HEK293 (cell line): ENCODE results near the gene IL34.

Experiments used
- CTCF ChIA-PET: fragments of 350-600 bp; formaldehyde crosslinking; extraction: SDS; loops from one replicate; lab custom pipeline; 2021; ENCODE audit warnings: antibody characterized with exemption; lab: Yijun Ruan, JAX
- POLR2A ChIA-PET: fragments of 300-600 bp; formaldehyde crosslinking; extraction: SDS; loops from one replicate; lab custom pipeline; 2020; ENCODE audit warnings: antibody characterized with exemption, inconsistent platforms; lab: Yijun Ruan, JAX
- H3K27ac ChIP-seq: fragments of 200-500 bp; sonication (Bioruptor generic); 2 replicates; pipeline ENCODE4 v1.5.1; 2014; ENCODE audit warnings: low read depth, low read length, control low read depth, inconsistent platforms; ENCODE audit errors: extremely low read depth
- H3K36me3 ChIP-seq, 2 experiments: fragments of 200-500 bp in 1 of 2; sonication (Bioruptor generic) in 1 of 2; 1 replicate in 1 of 2; 2 replicates in 1 of 2; pipeline ENCODE4 v1.5.1; 2014 to 2017; ENCODE audit warnings: inconsistent platforms in 2 of 2, low read length in 2 of 2; ENCODE audit not compliant: control insufficient read depth in 2 of 2, insufficient read depth in 1 of 2
- H3K4me1 ChIP-seq: fragments of 200-500 bp; sonication (Bioruptor generic); 2 replicates; pipeline ENCODE4 v1.5.1; 2014; ENCODE audit warnings: mild to moderate bottlenecking, low read length, inconsistent platforms; ENCODE audit not compliant: control insufficient read depth, insufficient read depth
- H3K4me3 ChIP-seq: 2 replicates; pipeline ENCODE4 v1.5.1; 2011; ENCODE audit warnings: low read depth, mild to moderate bottlenecking, control low read depth, low read length, moderate library complexity
- H3K9me3 ChIP-seq: fragments of 200-500 bp; sonication (Bioruptor generic); 2 replicates; pipeline ENCODE4 v1.5.1; 2014; ENCODE audit warnings: low read depth, low read length, inconsistent platforms; ENCODE audit not compliant: control insufficient read depth, insufficient read depth
- AEBP2 ChIP-seq: fragments of 450-650 bp; formaldehyde crosslinking; IDR thresholded peaks from 2 replicates; pipeline ENCODE4 v1.5.1; 2016; ENCODE audit warnings: missing biosample characterization, missing genetic modification characterization, borderline replicate concordance
- GLIS1 ChIP-seq: fragments of 450-650 bp; formaldehyde crosslinking; IDR thresholded peaks from 2 replicates; pipeline ENCODE4 v1.5.1; 2016; ENCODE audit warnings: missing biosample characterization, missing genetic modification characterization
- KLF1 ChIP-seq: fragments of 450-650 bp; formaldehyde crosslinking; IDR thresholded peaks from 2 replicates; pipeline ENCODE4 v1.5.1; 2016; ENCODE audit warnings: missing biosample characterization, missing genetic modification characterization
- MYNN ChIP-seq: fragments of 450-650 bp; formaldehyde crosslinking; IDR thresholded peaks from 2 replicates; pipeline ENCODE4 v1.5.1; 2016; ENCODE audit warnings: missing biosample characterization, missing genetic modification characterization, borderline replicate concordance
- TCF7L2 ChIP-seq: IDR thresholded peaks from 2 replicates; pipeline ENCODE4 v1.6.1; 2011; ENCODE audit warnings: low read depth, mild to moderate bottlenecking, inconsistent platforms, low read length, moderate library complexity, borderline replicate concordance
- TRIM28 ChIP-seq: IDR thresholded peaks from 2 replicates; pipeline ENCODE4 v1.6.1; 2011; ENCODE audit warnings: low read length, control low read depth, borderline replicate concordance
- ZBTB21 ChIP-seq: fragments of 450-650 bp; formaldehyde crosslinking; IDR thresholded peaks from 2 replicates; pipeline ENCODE4 v1.5.1; 2017; ENCODE audit warnings: missing biosample characterization, missing genetic modification characterization
- ZNF214 ChIP-seq: fragments of 450-650 bp; formaldehyde crosslinking; IDR thresholded peaks from 2 replicates; pipeline ENCODE4 v1.5.1; 2017; ENCODE audit warnings: missing biosample characterization, mild to moderate bottlenecking, missing genetic modification characterization, borderline replicate concordance
- ZNF223 ChIP-seq: fragments of 450-650 bp; formaldehyde crosslinking; IDR thresholded peaks from 2 replicates; pipeline ENCODE4 v1.5.1; 2016; ENCODE audit warnings: missing biosample characterization, missing genetic modification characterization
- ZNF266 ChIP-seq: fragments of 450-650 bp; formaldehyde crosslinking; IDR thresholded peaks from 2 replicates; pipeline ENCODE4 v1.5.1; 2016; ENCODE audit warnings: missing biosample characterization, missing genetic modification characterization, low read depth
- ZNF398 ChIP-seq: fragments of 450-650 bp; formaldehyde crosslinking; IDR thresholded peaks from 2 replicates; pipeline ENCODE4 v1.5.1; 2017; ENCODE audit warnings: missing biosample characterization, missing genetic modification characterization
- ZNF423 ChIP-seq: fragments of 450-650 bp; formaldehyde crosslinking; IDR thresholded peaks from 2 replicates; pipeline ENCODE4 v1.5.1; 2016; ENCODE audit warnings: missing biosample characterization, missing genetic modification characterization
- ZNF473 ChIP-seq: fragments of 450-650 bp; formaldehyde crosslinking; IDR thresholded peaks from 2 replicates; pipeline ENCODE4 v1.5.1; 2017; ENCODE audit warnings: missing biosample characterization, missing genetic modification characterization
- ZNF521 ChIP-seq: fragments of 450-650 bp; formaldehyde crosslinking; IDR thresholded peaks from 2 replicates; pipeline ENCODE4 v1.5.1; 2017; ENCODE audit warnings: missing biosample characterization, mild to moderate bottlenecking, missing genetic modification characterization
- ZNF600 ChIP-seq: fragments of 450-650 bp; formaldehyde crosslinking; IDR thresholded peaks from 2 replicates; pipeline ENCODE4 v1.5.1; 2016; ENCODE audit warnings: missing biosample characterization, missing genetic modification characterization
- ZNF623 ChIP-seq: fragments of 450-650 bp; formaldehyde crosslinking; IDR thresholded peaks from 2 replicates; pipeline ENCODE4 v1.5.1; 2016; ENCODE audit warnings: missing biosample characterization, missing genetic modification characterization
- ZNF624 ChIP-seq: fragments of 450-650 bp; formaldehyde crosslinking; IDR thresholded peaks from 2 replicates; pipeline ENCODE4 v1.5.1; 2017; ENCODE audit warnings: missing biosample characterization, missing genetic modification characterization
- ZNF670 ChIP-seq: fragments of 450-650 bp; formaldehyde crosslinking; IDR thresholded peaks from 2 replicates; pipeline ENCODE4 v1.5.1; 2016; ENCODE audit warnings: missing biosample characterization, missing genetic modification characterization, low read depth
- ZSCAN23 ChIP-seq: fragments of 450-650 bp; formaldehyde crosslinking; IDR thresholded peaks from 2 replicates; pipeline ENCODE4 v1.5.1; 2016; ENCODE audit warnings: missing biosample characterization, missing genetic modification characterization

IL34 gene

GRCh38 chr16:70687671-70688245, 41.4 kb downstream of the IL34 start:
- H3K4me3 ChIP-seq: no peak overlapping the region
- CTCF ChIA-PET: interaction anchor here (0.6 to 1.4 kb wide), 3 partner anchors 47 to 83 kb away, joined by 3 to 6 read pairs (median 3); no protein-coding TSS in a partner anchor
- no peaks in the 10 kb centered on the region for H3K9me3 ChIP-seq
- no peak overlapping the region for H3K27ac ChIP-seq
- 0 out of 2 replicates have a peak, but pooled peaks have one; percentile 13 for TF ChIP-seq ZNF600 (tag by site-specific recombination)
- no peak for TF ChIP-seq AEBP2 (tag by site-specific recombination)
- TF ChIP-seq, all 188 proteins: peak for 1
- H3K4me1 ChIP-seq: peaks cover 13% of the 10 kb centered on the region
- POLR2A ChIA-PET: no interaction called here
- peaks cover 0 to 13% of the 10 kb centered on the region in 2 experiments; a peak in 1 of 3 replicates for H3K36me3 ChIP-seq

- no peak overlapping the region for H3K4me3 ChIP-seq
- no peak for TF ChIP-seq ZNF214 (tag by site-specific recombination)
- TF ChIP-seq ZNF670: no peak
- no peak for TF ChIP-seq ZNF623 (tag by site-specific recombination)
- TF ChIP-seq ZNF624 (tag by site-specific recombination): no peak
- TF ChIP-seq ZNF423 (tag by site-specific recombination): no peak
- no peak for TF ChIP-seq MYNN (tag by site-specific recombination)
- TF ChIP-seq ZNF266 (tag by site-specific recombination): no peak
- no peak for TF ChIP-seq ZNF521 (tag by site-specific recombination)
- TF ChIP-seq ZBTB21 (tag by site-specific recombination): no peak
- TF ChIP-seq TRIM28: no peak
- TF ChIP-seq, all 188 proteins: peak for 0
- CTCF ChIA-PET: interaction anchor here (0.9 kb wide), 1 partner anchor 47 kb away, joined by 3 read pairs; no protein-coding TSS in a partner anchor
- POLR2A ChIA-PET: no interaction called here
- Histone ChIP-seq H3K27ac (no peak overlapping the region), H3K36me3 (peaks cover 0 to 7% of the 10 kb centered on the region in 2 experiments; a peak in 1 of 3 replicates), H3K9me3 (no peaks in the 10 kb centered on the region), H3K4me1 (peaks cover 13% of the 10 kb centered on the region)
Observed at GRCh38 chr16:70688246-70688742, 41.9 kb downstream of the IL34 start.

- no peaks in the 10 kb centered on the region for H3K9me3 ChIP-seq
- peaks cover 13% of the 10 kb centered on the region for H3K4me1 ChIP-seq
- POLR2A ChIA-PET: interaction anchor here (0.6 kb wide), 1 partner anchor 1352 kb away, joined by 5 read pairs; no protein-coding TSS in a partner anchor
- no peaks in the 10 kb centered on the region for H3K36me3 ChIP-seq
- no peak overlapping the region for H3K4me3 ChIP-seq
- H3K27ac ChIP-seq: no peak overlapping the region
- CTCF ChIA-PET: interaction anchor here (1.0 kb wide), 1 partner anchor 82 kb away, joined by 3 read pairs; no protein-coding TSS in a partner anchor
- peak; percentile 50; the same call in 1 of the 2 replicates for TF ChIP-seq GLIS1 (tag by site-specific recombination)
- no peak for TF ChIP-seq ZNF473 (tag by site-specific recombination)
- TF ChIP-seq ZNF223 (tag by site-specific recombination): 0 out of 2 replicates have a peak, but pooled peaks have one; percentile 33
- TF ChIP-seq ZNF670: no peak
- TF ChIP-seq ZSCAN23 (tag by site-specific recombination): no peak
- no peak for TF ChIP-seq TCF7L2
- no peak for TF ChIP-seq ZNF398 (tag by site-specific recombination)
- TF ChIP-seq KLF1 (tag by site-specific recombination): no peak
Observed at GRCh38 chr16:70689035-70689969, 42.9 kb downstream of the IL34 start.
